Trophoblast cell (in vitro differentiated cells and primary cell): Measurements from ENCODE around the gene LAMC2. TPM values are rescaled to one million over a fixed set of nuclear protein-coding genes. Genes with fewer than 3 reads are reported as not detected.
A peak's percentile ranks its signal among the peaks of the same experiment; 100 is the strongest.

ENCODE experiments used
- DNase-seq, 2 donors: peaks; one replicate each; pipeline ENCODE4 v3.0.0-alpha.2; 2016
- H2AFZ ChIP-seq: 2 replicates; pipeline ENCODE4 v1.6.1; 2013; ENCODE audit warnings: low read length, moderate library complexity, mild to moderate bottlenecking; ENCODE audit not compliant: insufficient read depth, poor library complexity
- H2AK5ac ChIP-seq: 2 replicates; pipeline ENCODE4 v1.6.1; 2013; ENCODE audit warnings: mild to moderate bottlenecking, low read length
- H2BK120ac ChIP-seq: 2 replicates; pipeline ENCODE4 v1.6.1; 2013; ENCODE audit warnings: low read length, mild to moderate bottlenecking, moderate library complexity; ENCODE audit not compliant: insufficient read depth, poor library complexity
- H2BK12ac ChIP-seq: 2 replicates; pipeline ENCODE4 v1.6.1; 2013; ENCODE audit warnings: mild to moderate bottlenecking, low read length, moderate library complexity
- H2BK5ac ChIP-seq: 2 replicates; pipeline ENCODE4 v1.6.1; 2013; ENCODE audit warnings: low read length, low read depth, moderate library complexity, mild to moderate bottlenecking; ENCODE audit not compliant: poor library complexity
- H3K14ac ChIP-seq: 2 replicates; pipeline ENCODE4 v1.6.1; 2013; ENCODE audit warnings: mild to moderate bottlenecking, low read length
- H3K18ac ChIP-seq: 2 replicates; pipeline ENCODE4 v1.6.1; 2013; ENCODE audit warnings: mild to moderate bottlenecking, low read length
- H3K23ac ChIP-seq: 2 replicates; pipeline ENCODE4 v1.6.1; 2013; ENCODE audit warnings: low read length
- H3K27ac ChIP-seq: 2 replicates; pipeline ENCODE4 v1.5.1; 2013; ENCODE audit warnings: low read depth, mild to moderate bottlenecking, inconsistent platforms, low read length, moderate library complexity
- H3K27me3 ChIP-seq: 2 replicates; pipeline ENCODE4 v1.6.1; 2013; ENCODE audit warnings: inconsistent platforms, mild to moderate bottlenecking, low read length, moderate library complexity; ENCODE audit not compliant: insufficient read depth
- H3K36me3 ChIP-seq, 2 experiments: 1 replicate in 1 of 2; 2 replicates in 1 of 2; pipeline ENCODE4 v1.6.1; 2013; ENCODE audit warnings: low read length in 2 of 2, mild to moderate bottlenecking in 2 of 2, moderate library complexity in 1 of 2; ENCODE audit not compliant: insufficient read depth in 2 of 2, control insufficient read depth in 1 of 2
- H3K4ac ChIP-seq: 2 replicates; pipeline ENCODE4 v1.6.1; 2013; ENCODE audit warnings: low read depth, mild to moderate bottlenecking, low read length, moderate library complexity
- H3K4me1 ChIP-seq, 2 experiments: 1 replicate in 1 of 2; 2 replicates in 1 of 2; pipeline ENCODE4 v1.6.1; 2013; ENCODE audit warnings: low read length in 2 of 2, mild to moderate bottlenecking in 2 of 2, moderate library complexity in 1 of 2; ENCODE audit not compliant: insufficient read depth in 2 of 2, control insufficient read depth in 1 of 2
- H3K4me2 ChIP-seq: 2 replicates; pipeline ENCODE4 v1.6.1; 2013; ENCODE audit warnings: inconsistent platforms, mild to moderate bottlenecking, low read length, moderate library complexity
- H3K4me3 ChIP-seq: 2 replicates; pipeline ENCODE4 v1.5.1; 2013; ENCODE audit warnings: mild to moderate bottlenecking, low read depth, low read length, inconsistent platforms
- H3K79me1 ChIP-seq: one replicate; pipeline ENCODE4 v1.6.1; 2013; ENCODE audit warnings: low read length
- H3K79me2 ChIP-seq: 2 replicates; pipeline ENCODE4 v1.6.1; 2013; ENCODE audit warnings: low read length, mild to moderate bottlenecking; ENCODE audit not compliant: control insufficient read depth, insufficient read depth, poor library complexity
- H3K9ac ChIP-seq: 2 replicates; pipeline ENCODE4 v1.6.1; 2013; ENCODE audit warnings: mild to moderate bottlenecking, low read length
- H3K9me3 ChIP-seq: 2 replicates; pipeline ENCODE4 v1.6.1; 2013; ENCODE audit warnings: low read depth, mild to moderate bottlenecking, control low read depth, inconsistent platforms, low read length; ENCODE audit not compliant: insufficient read depth
- H4K12ac ChIP-seq: 2 replicates; pipeline ENCODE4 v1.6.1; 2013; ENCODE audit warnings: low read depth, mild to moderate bottlenecking, low read length, moderate library complexity
- H4K8ac ChIP-seq: 2 replicates; pipeline ENCODE4 v1.6.1; 2013; ENCODE audit warnings: low read depth, mild to moderate bottlenecking, low read length, moderate library complexity
- H4K91ac ChIP-seq: one replicate; pipeline ENCODE4 v1.6.1; 2013; ENCODE audit warnings: low read depth, mild to moderate bottlenecking, low read length, moderate library complexity
- WGBS: extraction: QIAGEN DNeasy Blood & Tissue Kit; methylation state at CpG from one replicate; pipeline ENCODE4 v1.1.7; 2013; ENCODE audit warnings: missing lambda C conversion rate; ENCODE audit not compliant: insufficient read length, insufficient coverage; ENCODE audit errors: extremely low coverage; 5-methylcytosine and 5-hydroxymethylcytosine counted together
- polyA plus RNA-seq: library from polyadenylated mRNA; stranded (reverse); fragments of 200-250 nt; gene quantifications from 2 replicates; pipeline ENCODE4 v1.2.3, GENCODE V29; 2013

LAMC2 gene
- 22.9 and 24.7 TPM in 2 replicates for polyA plus RNA-seq

- Histone ChIP-seq H3K9me3 (no peaks in the 10 kb centered on the region), H3K27ac (peak within 1 kb of the TSS; percentile 75)
- WGBS: no CpG with 5 or more reads among the region's 30 CpGs
Observed at GRCh38 chr1:183185941-183186490, at the start of gene LAMC2. Gene LAMC2 (plus strand): TSS chr1:183186264. CDS start chr1:183186353, 89 bp downstream.

GRCh38 chr1:183137782-183138181 lies 48.3 kb upstream of the LAMC2 start:
- Histone ChIP-seq H2BK5ac (no peak overlapping the region), H2AFZ (no peak overlapping the region), H3K79me2 (no peaks in the 10 kb centered on the region), H3K36me3 (peaks cover 24 to 29% of the 10 kb centered on the region in 2 experiments), H4K8ac (no peak overlapping the region), H4K12ac (no peak overlapping the region), H3K9me3 (peaks cover 2% of the 10 kb centered on the region), H2AK5ac (no peak overlapping the region), H3K27ac (no peak overlapping the region), H2BK120ac (no peak overlapping the region), H3K18ac (no peak overlapping the region), H3K4me2 (no peak overlapping the region), H3K27me3 (no peaks in the 10 kb centered on the region), H3K23ac (no peak overlapping the region), H3K4me1 (no peaks in the 10 kb centered on the region), H2BK12ac (no peak overlapping the region), H3K14ac (no peak overlapping the region), H3K4me3 (no peak overlapping the region), H3K9ac (no peak overlapping the region), H3K79me1 (no peaks in the 10 kb centered on the region), H4K91ac (no peak overlapping the region), H3K4ac (no peak overlapping the region)
- DNase-seq: no peak
- WGBS: no CpG with 5 or more reads among the region's 3 CpGs

More at GRCh38 chr1:183185941-183186490, at the start of gene LAMC2:
- Histone ChIP-seq H2BK5ac (peak within 1 kb of the TSS; percentile 55), H2AK5ac (peak within 1 kb of the TSS; percentile 45), H3K79me2 (peaks cover 3% of the 10 kb centered on the region), H3K79me1 (peaks cover 8% of the 10 kb centered on the region), H3K4ac (peak within 1 kb of the TSS; percentile 74), H3K23ac (no peak within 1 kb of the TSS), H3K4me2 (peak within 1 kb of the TSS; percentile 85), H2BK12ac (peak within 1 kb of the TSS; percentile 72), H4K12ac (peak within 1 kb of the TSS; percentile 65), H3K4me1 (peaks cover 3 to 5% of the 10 kb centered on the region in 2 experiments), H3K36me3 (no peaks in the 10 kb centered on the region), H3K4me3 (peak within 1 kb of the TSS; percentile 65), H3K14ac (peak within 1 kb of the TSS; percentile 24), H3K18ac (peak within 1 kb of the TSS; percentile 73), H4K8ac (peak within 1 kb of the TSS; percentile 88), H3K27me3 (no peaks in the 10 kb centered on the region), H4K91ac (peak within 1 kb of the TSS; percentile 82), H3K9ac (peak within 1 kb of the TSS; percentile 70), H2AFZ (peak within 1 kb of the TSS; percentile 82), H2BK120ac (peak within 1 kb of the TSS; percentile 65)
- DNase-seq: peak; percentile 91 to 93

- H3K23ac ChIP-seq: no peak overlapping the region
- H3K4me2 ChIP-seq: no peak overlapping the region
- H3K9me3 ChIP-seq: peaks cover 2% of the 10 kb centered on the region
- no peaks in the 10 kb centered on the region for H3K27me3 ChIP-seq
- peaks cover 21 to 30% of the 10 kb centered on the region in 2 experiments for H3K36me3 ChIP-seq
- no peak overlapping the region for H3K14ac ChIP-seq
- H2AK5ac ChIP-seq: no peak overlapping the region
- no peak overlapping the region for H4K91ac ChIP-seq
- H3K9ac ChIP-seq: no peak overlapping the region
- no peak overlapping the region for H3K4me3 ChIP-seq
- no peak overlapping the region for H4K8ac ChIP-seq
- H2AFZ ChIP-seq: no peak overlapping the region
- WGBS: no CpG with 5 or more reads among the region's 4 CpGs
- no peaks in the 10 kb centered on the region for H3K79me2 ChIP-seq
- H3K4ac ChIP-seq: no peak overlapping the region
- no peak overlapping the region for H2BK12ac ChIP-seq
- H2BK5ac ChIP-seq: no peak overlapping the region
- no peaks in the 10 kb centered on the region for H3K4me1 ChIP-seq
- H3K79me1 ChIP-seq: no peaks in the 10 kb centered on the region
- DNase-seq: no peak
- no peak overlapping the region for H3K18ac ChIP-seq
- no peak overlapping the region for H3K27ac ChIP-seq
- H2BK120ac ChIP-seq: no peak overlapping the region
- no peak overlapping the region for H4K12ac ChIP-seq
Observed at GRCh38 chr1:183138301-183138700, 47.8 kb upstream of the LAMC2 start.

GRCh38 chr1:183139281-183139942 lies 46.7 kb upstream of the LAMC2 start:
- no peak overlapping the region for H4K12ac ChIP-seq
- no peak overlapping the region for H2BK5ac ChIP-seq
- H4K8ac ChIP-seq: no peak overlapping the region
- H3K9ac ChIP-seq: no peak overlapping the region
- WGBS: no CpG with 5 or more reads among the region's 4 CpGs
- no peaks in the 10 kb centered on the region for H3K79me1 ChIP-seq
- no peak overlapping the region for H3K23ac ChIP-seq
- H2AFZ ChIP-seq: no peak overlapping the region
- H3K4ac ChIP-seq: no peak overlapping the region
- H2BK12ac ChIP-seq: no peak overlapping the region
- no peak overlapping the region for H3K4me2 ChIP-seq
- no peak overlapping the region for H3K27ac ChIP-seq
- DNase-seq: peak in 1 of 2 donors; percentile 13
- no peak overlapping the region for H3K18ac ChIP-seq
- no peaks in the 10 kb centered on the region for H3K4me1 ChIP-seq
- H3K79me2 ChIP-seq: no peaks in the 10 kb centered on the region
- peaks cover 19 to 31% of the 10 kb centered on the region in 2 experiments for H3K36me3 ChIP-seq
- H3K9me3 ChIP-seq: peaks cover 2% of the 10 kb centered on the region
- no peak overlapping the region for H3K14ac ChIP-seq
- no peak overlapping the region for H3K4me3 ChIP-seq
- H3K27me3 ChIP-seq: no peaks in the 10 kb centered on the region
- H2AK5ac ChIP-seq: no peak overlapping the region
- no peak overlapping the region for H4K91ac ChIP-seq
- no peak overlapping the region for H2BK120ac ChIP-seq
